Stimulated activated CD4-positive, alpha-beta T cell treated with anti-CD3 and anti-CD28 coated beads, TNF-alpha, amount 100 ng/mL, for 48 hours (primary cell): Measurements from ENCODE around the gene HMGCS2.

Experiments
- DNase-seq, 3 donors: peaks; one replicate each; pipeline ENCODE4 v3.0.0-alpha.2; 2020; ENCODE audit warnings: low read depth in 3 of 3

HMGCS2 gene

DNA sequence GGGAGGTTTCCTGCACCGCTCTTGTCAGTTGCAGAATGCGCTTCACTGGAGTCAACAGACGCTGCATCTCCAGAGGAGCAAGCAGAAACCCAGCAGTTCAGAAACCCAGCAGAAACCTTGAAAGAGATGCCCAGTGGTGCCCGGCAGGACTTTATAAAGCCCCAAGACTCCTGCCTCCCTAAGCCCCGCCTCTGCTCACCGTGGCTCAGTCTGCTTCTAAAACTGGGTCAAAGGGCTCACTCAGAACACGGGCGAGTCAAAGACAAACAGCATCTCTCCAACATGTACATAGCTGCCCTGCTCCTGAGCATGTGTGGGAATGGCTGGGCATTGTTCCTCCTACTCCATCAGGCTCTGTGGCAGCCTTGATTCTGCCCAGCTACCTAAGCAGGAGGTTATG is at the start of gene HMGCS2:
TSS of gene HMGCS2 (minus strand) at position 128 of the 400 bp plus-strand sequence. CDS start at position 67, 61 bp downstream.
- DNase-seq: no peak

- no peak for DNase-seq
Measured at GRCh38 chr1:119818181-119818580, 49.5 kb upstream of the HMGCS2 start.

DNA sequence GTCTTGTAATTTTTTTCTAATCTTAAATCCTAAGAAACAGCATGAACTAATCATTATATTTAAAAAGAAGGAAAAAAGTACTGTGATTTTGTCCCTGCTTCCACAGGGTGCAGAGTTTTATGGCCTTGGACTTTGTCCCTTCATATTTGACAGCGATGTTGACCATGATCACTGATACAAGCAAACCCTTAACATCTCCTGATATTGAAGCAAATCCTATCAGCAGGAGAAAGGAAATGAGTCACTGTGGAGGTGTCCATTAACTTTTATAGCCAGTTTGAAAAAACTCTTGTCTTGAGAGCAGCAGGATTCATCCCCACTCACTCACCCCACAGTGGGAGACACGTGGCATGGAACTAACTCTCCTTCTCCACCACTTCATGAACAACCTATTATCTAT is 47.7 kb upstream of the HMGCS2 start:
- DNase-seq: no peak

GRCh38 chr1:119815928-119816327 is 47.2 kb upstream of the HMGCS2 start:
- no peak for DNase-seq

GRCh38 chr1:119815361-119815760 is 46.7 kb upstream of the HMGCS2 start:
- DNase-seq: no peak

DNA sequence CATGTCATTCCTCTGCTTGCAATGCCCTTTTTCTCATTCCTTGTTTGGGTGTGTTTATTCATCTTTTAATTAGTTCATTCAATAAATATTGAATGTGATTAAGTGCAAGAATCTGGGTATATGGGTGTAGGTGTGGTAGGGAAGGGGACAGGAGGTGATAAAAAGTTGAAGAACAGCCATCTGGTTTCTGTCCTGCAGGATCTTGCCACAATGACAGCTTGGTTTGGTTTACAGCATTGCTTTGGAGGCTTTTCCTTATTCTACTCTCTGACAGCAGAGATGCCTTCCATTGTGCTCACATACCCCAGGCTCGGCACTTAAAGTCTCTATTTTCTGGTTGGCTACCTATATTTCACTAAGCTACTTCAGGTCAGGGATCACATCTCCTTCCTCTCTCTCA is 45.6 kb upstream of the HMGCS2 start:
- DNase-seq: no peak

DNA sequence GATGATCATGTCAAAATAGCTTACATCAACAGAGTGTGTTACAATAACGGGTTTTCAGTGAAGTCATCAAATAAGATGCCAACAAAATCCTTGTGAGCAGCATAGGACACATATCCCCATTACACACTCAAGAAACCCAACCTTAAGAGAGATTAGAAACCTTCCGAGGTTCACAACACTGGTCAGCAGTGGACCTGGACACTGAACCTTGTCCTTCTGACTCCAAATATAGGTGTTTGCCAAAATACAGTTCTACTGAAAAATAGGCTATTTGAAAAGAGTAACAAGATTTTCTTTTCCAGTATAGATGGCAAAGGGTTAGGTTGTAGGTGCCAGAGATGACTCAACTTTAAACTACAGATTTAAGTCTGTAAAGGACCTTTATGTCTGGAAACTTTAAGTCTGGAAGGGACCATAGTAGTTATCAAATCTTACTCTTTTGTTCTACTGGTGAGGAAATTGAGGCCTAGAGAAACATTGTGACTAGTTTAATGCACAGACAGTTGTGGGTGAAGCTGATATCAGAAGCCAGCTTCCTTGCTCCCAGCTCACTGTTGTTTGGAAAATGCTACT is 43.4 kb upstream of the HMGCS2 start:
- no peak for DNase-seq

- no peak for DNase-seq
Measured at GRCh38 chr1:119811387-119811786, 42.7 kb upstream of the HMGCS2 start, which contains the start of gene REG4. Gene REG4, minus strand, starts transcription at chr1:119811460. Its CDS starts 2,691 bp downstream, at chr1:119808769.

DNA sequence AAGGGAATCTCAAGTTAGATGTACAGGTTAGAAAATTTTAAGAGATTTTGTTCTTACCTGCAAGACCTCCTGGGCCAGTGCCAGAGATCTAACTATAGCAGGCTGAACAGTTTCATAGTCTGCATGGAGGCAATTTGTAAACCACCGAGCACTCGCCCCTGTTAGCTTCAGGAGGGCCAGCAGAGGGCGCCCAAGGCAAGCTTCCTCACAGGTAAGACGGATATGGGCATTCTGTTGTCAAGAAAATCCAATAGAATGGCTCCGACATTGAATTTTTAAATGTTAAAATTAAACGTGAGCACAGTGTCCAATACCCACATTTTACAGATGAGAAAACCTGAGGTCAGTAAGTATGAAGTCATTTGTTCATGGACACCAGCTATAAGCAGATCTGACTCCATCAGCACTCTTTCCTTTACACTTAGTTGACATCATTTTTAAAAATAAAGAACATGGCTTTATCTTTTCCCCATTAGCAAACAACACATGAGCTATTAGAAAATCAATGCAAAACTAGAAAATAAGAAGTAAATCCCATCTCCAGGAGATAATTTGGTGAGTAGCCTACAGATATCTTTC is 40.4 kb upstream of the HMGCS2 start:
- peak; percentile 19 to 47 (median 44) for DNase-seq

GRCh38 chr1:119808491-119808890 is 39.8 kb upstream of the HMGCS2 start:
- no peak for DNase-seq

GRCh38 chr1:119806489-119806888 is 37.8 kb upstream of the HMGCS2 start:
- DNase-seq: no peak

GRCh38 chr1:119805746-119806145 is 37.0 kb upstream of the HMGCS2 start:
- DNase-seq: no peak

- DNase-seq: no peak
Measured at GRCh38 chr1:119805247-119805646, 36.5 kb upstream of the HMGCS2 start.

DNA sequence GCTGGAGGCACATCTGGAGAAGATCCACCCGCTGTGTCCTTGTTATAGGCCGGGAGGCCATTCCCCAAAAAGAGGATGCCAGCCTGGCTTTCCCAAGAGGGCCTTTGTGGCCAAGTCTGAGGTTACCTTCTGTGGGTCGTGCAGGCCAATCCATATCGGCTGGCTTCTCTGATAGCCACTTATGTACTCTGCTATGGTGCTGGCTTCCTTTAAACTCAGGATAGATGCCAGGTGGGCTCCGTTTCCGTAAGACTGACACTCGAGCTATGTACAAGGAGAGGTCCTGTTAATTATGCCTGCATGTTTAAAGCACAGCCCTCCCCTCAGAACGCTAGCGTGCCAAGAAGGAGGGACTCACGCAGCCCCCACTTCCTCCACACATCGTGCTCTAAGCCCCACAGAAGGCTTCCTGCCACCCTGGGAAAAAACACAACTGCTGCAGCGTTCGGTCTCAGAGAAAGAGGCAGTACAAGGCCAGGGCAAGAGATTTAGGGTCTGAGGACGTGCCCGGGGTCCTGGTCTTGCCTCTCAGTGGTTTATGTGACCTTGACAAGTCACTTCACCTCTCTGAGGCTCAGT is 31.0 kb upstream of the HMGCS2 start:
- no peak for DNase-seq

- DNase-seq: no peak
Measured at GRCh38 chr1:119799003-119799402, 30.3 kb upstream of the HMGCS2 start.

GRCh38 chr1:119797606-119798005 is 28.9 kb upstream of the HMGCS2 start:
- DNase-seq: no peak

DNA sequence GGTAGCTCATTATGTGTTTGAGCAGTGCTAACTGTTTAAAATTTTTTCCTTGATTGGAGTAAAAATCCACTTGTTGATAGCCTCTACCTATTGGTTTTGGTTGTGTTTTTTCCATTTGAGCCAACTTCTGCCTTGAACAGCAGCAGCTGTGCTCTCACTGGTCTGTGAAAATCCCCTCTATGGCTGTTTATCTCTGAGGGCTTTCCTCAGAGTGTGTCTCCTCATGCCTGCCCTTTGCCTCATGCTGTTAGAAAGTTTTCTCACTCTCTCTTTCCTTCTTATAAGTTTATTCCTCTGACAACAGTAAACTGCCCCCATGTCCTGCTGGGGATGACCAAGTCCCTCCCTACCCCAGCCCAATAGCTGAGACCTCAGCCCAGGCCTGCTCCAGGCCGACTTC is 28.5 kb upstream of the HMGCS2 start:
- no peak for DNase-seq

DNA sequence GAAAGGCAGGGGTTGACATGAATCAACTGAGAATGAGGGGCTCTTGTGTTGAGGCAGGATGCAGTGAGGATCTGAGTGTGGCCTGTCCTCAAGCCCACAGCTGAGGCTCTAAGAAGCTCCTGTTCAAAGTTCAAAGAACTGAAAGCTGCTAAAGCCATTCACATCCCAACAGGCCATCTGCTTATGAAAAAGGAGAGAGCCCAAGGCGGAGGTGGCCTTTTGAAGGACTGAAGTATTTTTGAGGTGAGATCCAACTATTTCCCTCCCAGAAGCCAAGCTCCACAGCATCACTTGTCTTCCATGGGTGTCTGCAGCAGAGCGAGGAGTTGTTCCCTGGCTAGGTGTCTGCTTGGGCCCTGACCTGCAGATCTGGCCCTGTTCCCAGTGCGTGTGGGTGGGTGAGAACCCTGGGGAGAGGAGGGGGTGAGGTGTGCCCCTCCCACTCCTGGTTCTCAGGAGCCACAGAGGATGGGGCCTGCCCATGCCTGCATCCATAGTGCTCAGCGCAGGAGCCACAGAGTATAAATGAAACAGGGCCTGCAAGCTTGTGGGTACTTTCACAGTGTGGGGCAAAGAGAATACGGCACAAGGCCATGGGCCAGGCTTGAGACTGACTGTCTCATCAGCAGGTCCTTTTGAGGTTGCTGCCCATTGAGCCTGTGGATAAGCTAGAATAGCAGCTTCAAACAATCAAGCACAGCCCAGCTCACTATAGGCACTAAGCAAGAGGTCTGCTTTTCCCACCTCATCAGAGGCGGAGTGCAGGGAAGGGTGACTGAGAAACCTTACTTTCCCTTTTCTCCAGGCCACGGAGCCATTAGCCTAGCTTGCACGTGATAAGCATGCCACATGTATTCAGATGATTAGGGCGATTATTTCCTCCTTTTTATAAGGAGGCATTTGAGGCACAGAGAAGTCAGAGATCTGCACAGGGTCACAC is 26.8 kb upstream of the HMGCS2 start:
- DNase-seq: no peak

- DNase-seq: no peak
Measured at GRCh38 chr1:119794876-119795240, 26.2 kb upstream of the HMGCS2 start.

GRCh38 chr1:119794230-119794875 is 25.6 kb upstream of the HMGCS2 start:
- no peak for DNase-seq

DNA sequence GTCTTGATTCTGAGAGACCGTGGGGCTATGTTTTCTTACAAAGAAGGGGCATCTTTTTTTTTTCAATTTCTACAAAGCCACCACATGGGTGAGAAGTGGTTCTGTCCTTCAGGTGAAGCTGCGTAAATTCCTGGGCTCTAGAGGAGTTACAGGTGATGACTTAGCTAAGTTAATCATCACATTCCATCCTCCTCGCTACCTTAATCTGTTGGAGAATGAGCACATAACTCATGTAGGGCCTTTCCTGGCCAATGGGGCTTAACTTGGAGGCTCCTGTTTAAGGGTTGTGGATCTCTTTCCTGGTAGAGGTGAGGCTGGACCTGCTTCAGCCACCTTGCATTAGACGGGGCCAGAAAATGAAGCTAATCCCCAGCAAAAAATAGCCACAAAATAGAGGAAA is 22.7 kb upstream of the HMGCS2 start:
- DNase-seq: no peak
